GM23338 (cell line): ENCODE results near the gene ATP8A2. TPM values are rescaled to one million over a fixed set of nuclear protein-coding genes. Genes with fewer than 3 reads are reported as not detected.

Source experiments
- ATAC-seq: fragments of 200-7000 bp; cut with Tn5 transposase; 3 replicates; pipeline ENCODE4 v1.9.1; 2020
- DNase-seq: peaks from one replicate; pipeline ENCODE4 v3.0.0-alpha.2; 2015; ENCODE audit warnings: low spot score
- H2AFZ ChIP-seq: fragments of 200-600 bp; sonication (generic); 2 replicates; pipeline ENCODE4 v1.8.0; 2016; ENCODE audit warnings: antibody characterized with exemption, mild to moderate bottlenecking, moderate library complexity
- H3F3A ChIP-seq: fragments of 200-600 bp; sonication (generic); replicated peaks from 2 replicates; pipeline ENCODE4 v1.8.0; 2017; ENCODE audit warnings: antibody characterized with exemption, mixed run types, low read depth
- H3K27ac ChIP-seq: fragments of 200-600 bp; sonication (generic); 2 replicates; pipeline ENCODE4 v1.6.1; 2016; ENCODE audit warnings: low read depth
- H3K27me3 ChIP-seq: fragments of 200-600 bp; sonication (generic); 2 replicates; pipeline ENCODE4 v1.8.0; 2016; ENCODE audit warnings: mild to moderate bottlenecking, mixed run types, moderate library complexity; ENCODE audit not compliant: insufficient read depth
- H3K36me3 ChIP-seq: fragments of 200-600 bp; sonication (generic); 2 replicates; pipeline ENCODE4 v1.8.0; 2016; ENCODE audit warnings: mild to moderate bottlenecking; ENCODE audit not compliant: insufficient read depth
- H3K4me1 ChIP-seq: fragments of 200-600 bp; sonication (generic); 2 replicates; pipeline ENCODE4 v1.8.0; 2016; ENCODE audit warnings: mild to moderate bottlenecking, moderate library complexity; ENCODE audit not compliant: insufficient read depth
- H3K4me2 ChIP-seq: fragments of 200-600 bp; sonication (generic); 2 replicates; pipeline ENCODE4 v1.7.1; 2017; ENCODE audit warnings: mixed run types
- H3K4me3 ChIP-seq: fragments of 200-600 bp; sonication (generic); 2 replicates; pipeline ENCODE4 v1.6.1; 2016; ENCODE audit warnings: mixed run types
- H3K79me2 ChIP-seq: fragments of 200-600 bp; sonication (generic); replicated peaks from 2 replicates; pipeline ENCODE4 v1.8.0; 2017; ENCODE audit warnings: mild to moderate bottlenecking; ENCODE audit not compliant: insufficient read depth
- H3K9me2 ChIP-seq: fragments of 200-600 bp; sonication (generic); 2 replicates; pipeline ENCODE4 v1.8.0; 2017; ENCODE audit not compliant: insufficient read depth
- H4K20me1 ChIP-seq: fragments of 200-600 bp; sonication (generic); replicated peaks from 2 replicates; pipeline ENCODE4 v1.8.0; 2017; ENCODE audit warnings: mild to moderate bottlenecking; ENCODE audit not compliant: insufficient read depth
- H3K27ac Mint-ChIP-seq: 2 replicates; pipeline ENCODE4 v1.8.0; 2020; ENCODE audit warnings: inconsistent platforms, mild to moderate bottlenecking, moderate library complexity, mixed read lengths
- H3K27me3 Mint-ChIP-seq: 3 replicates; pipeline ENCODE4 v1.8.0; 2022; ENCODE audit warnings: low read depth, mild to moderate bottlenecking, moderate library complexity, mixed read lengths, inconsistent platforms; ENCODE audit not compliant: insufficient read depth, poor library complexity
- H3K36me3 Mint-ChIP-seq: 3 replicates; pipeline ENCODE4 v1.8.0; 2021; ENCODE audit warnings: low read depth, mild to moderate bottlenecking, inconsistent platforms, moderate library complexity, mixed read lengths
- H3K4me1 Mint-ChIP-seq: 3 replicates; pipeline ENCODE4 v1.8.0; 2020; ENCODE audit warnings: mild to moderate bottlenecking, inconsistent platforms, mixed read lengths
- H3K4me3 Mint-ChIP-seq: 3 replicates; pipeline ENCODE4 v1.8.0; 2021; ENCODE audit warnings: moderate library complexity, mild to moderate bottlenecking, inconsistent platforms, mixed read lengths
- H3K9me3 Mint-ChIP-seq: 3 replicates; pipeline ENCODE4 v1.8.0; 2020; ENCODE audit warnings: moderate library complexity, mild to moderate bottlenecking, inconsistent platforms, mixed read lengths
- CREB1 ChIP-seq: fragments of 250-450 bp; sonication (Bioruptor Pico); IDR thresholded peaks from 2 replicates; pipeline ENCODE4 v1.5.0; 2020; ENCODE audit warnings: low read depth, mild to moderate bottlenecking, moderate library complexity
- EZH2 ChIP-seq: fragments of 200-600 bp; sonication (generic); IDR thresholded peaks from one replicate; pipeline ENCODE4 v1.8.0; 2017; ENCODE audit warnings: antibody characterized with exemption, mild to moderate bottlenecking, low read depth; ENCODE audit not compliant: unreplicated experiment
- EZH2phosphoT487 ChIP-seq: fragments of 200-600 bp; sonication (generic); IDR thresholded peaks from one replicate; pipeline ENCODE4 v1.8.1; 2018; ENCODE audit warnings: antibody characterized with exemption; ENCODE audit not compliant: unreplicated experiment
- JUNB ChIP-seq: IDR thresholded peaks from one replicate; pipeline ENCODE4 v1.6.1; 2016; ENCODE audit warnings: antibody characterized with exemption; ENCODE audit not compliant: unreplicated experiment
- NANOG ChIP-seq: IDR thresholded peaks from 2 replicates; pipeline ENCODE4 v1.6.1; 2016; ENCODE audit warnings: antibody characterized with exemption, borderline replicate concordance
- POLR2AphosphoS5 ChIP-seq: IDR thresholded peaks from 2 replicates; pipeline ENCODE4 v1.6.1; 2016; ENCODE audit warnings: antibody characterized with exemption, low read depth
- STAT1 ChIP-seq: IDR thresholded peaks from one replicate; pipeline ENCODE4 v1.6.1; 2016; ENCODE audit warnings: antibody characterized with exemption; ENCODE audit not compliant: unreplicated experiment
- ZNF114 ChIP-seq: fragments of 250-450 bp; sonication (Bioruptor Pico); IDR thresholded peaks from 2 replicates; pipeline ENCODE4 v1.5.0; 2020; ENCODE audit warnings: mild to moderate bottlenecking, moderate library complexity
- ZNF331 ChIP-seq: fragments of 250-450 bp; sonication (Bioruptor Pico); IDR thresholded peaks from 2 replicates; pipeline ENCODE4 v1.5.0; 2020; ENCODE audit warnings: low read depth, mild to moderate bottlenecking, moderate library complexity
- polyA plus RNA-seq: library from polyadenylated mRNA; unstranded; fragments of >200 nt; fragmentation: Nextera tagmentation; extraction: Ambion mirVana; gene quantifications from 2 replicates; pipeline ENCODE4 v1.2.1, GENCODE V29; 2016
- total RNA-seq: library from RNA; depleted of rRNA; stranded (reverse); fragments of >200 nt; shearing (Covaris generic); gene quantifications from 2 replicates; pipeline ENCODE4 v1.2.3, GENCODE V29; 2014
- TF ChIP-seq, protein P1 (sequence below): IDR thresholded peaks from one replicate; pipeline ENCODE4 v1.6.1; 2018; ENCODE audit warnings: antibody characterized with exemption; ENCODE audit not compliant: unreplicated experiment
- TF ChIP-seq, protein P2 (sequence below): IDR thresholded peaks from 2 replicates; pipeline ENCODE4 v1.6.1; 2016; ENCODE audit warnings: antibody characterized with exemption
- TF ChIP-seq, protein P3 (sequence below): fragments of 250-450 bp; sonication (Bioruptor Pico); IDR thresholded peaks from 2 replicates; pipeline ENCODE4 v1.5.0; 2020; ENCODE audit warnings: mild to moderate bottlenecking, moderate library complexity
- TF ChIP-seq, protein P4 (sequence below), 2 experiments: fragments of 200-600 bp in 1 of 2; sonication (generic) in 1 of 2; conservative IDR thresholded peaks; 2 replicates each; pipeline versions ENCODE4 v1.5.1 to v1.6.1; 2016 to 2017; ENCODE audit warnings: antibody characterized with exemption in 2 of 2, low read depth in 2 of 2, mild to moderate bottlenecking in 2 of 2, moderate library complexity in 1 of 2

The ATP8A2 gene
- total and polyA plus RNA-seq, 2 experiments from 2014 or later = 5.7 to 8.8 TPM

DNA sequence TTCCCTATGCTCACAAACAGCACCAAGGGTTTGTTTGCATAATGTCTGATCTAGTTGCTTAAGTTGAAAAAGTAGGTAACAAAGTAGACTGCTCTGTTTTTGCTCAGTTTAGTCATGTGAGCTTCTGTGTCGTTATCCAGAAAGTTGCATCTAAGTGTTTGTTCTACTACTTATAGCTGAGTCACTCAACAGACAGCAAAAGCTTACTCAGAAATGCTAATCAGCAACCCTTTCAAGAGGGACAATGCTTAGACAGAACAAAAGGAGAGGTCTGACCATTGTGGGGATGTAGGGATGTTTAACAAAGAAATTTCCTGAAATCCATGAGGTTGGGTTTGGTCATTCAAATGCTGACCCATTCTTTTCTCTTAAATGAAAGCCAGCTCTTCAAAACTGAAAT lies 106.4 kb downstream of the ATP8A2 start:
- Mint-ChIP-seq H3K27me3 (peaks cover 12% of the 10 kb centered on the region), H3K4me3 (no peak overlapping the region), H3K9me3 (peaks cover 30% of the 10 kb centered on the region), H3K36me3 (peaks cover 21% of the 10 kb centered on the region), H3K27ac (peak overlapping the region; percentile 58), H3K4me1 (peaks cover 7% of the 10 kb centered on the region; the same call in 2 of the 3 replicates)
- Histone ChIP-seq H3K79me2 (peaks cover 14% of the 10 kb centered on the region), H3F3A (no peaks in the 10 kb centered on the region), H4K20me1 (no peaks in the 10 kb centered on the region), H3K27me3 (no peaks in the 10 kb centered on the region), H3K27ac (peak overlapping the region; percentile 79), H3K4me2 (peak overlapping the region; percentile 7), H3K4me1 (peaks cover 11% of the 10 kb centered on the region; the same call in 1 of the 2 replicates), H3K9me2 (no peaks in the 10 kb centered on the region), H3K4me3 (no peak overlapping the region), H2AFZ (no peak overlapping the region), H3K36me3 (no peaks in the 10 kb centered on the region)
- ATAC-seq (peak; percentile 98), DNase-seq (peak; percentile 88)
- TF ChIP-seq, protein P1, sequence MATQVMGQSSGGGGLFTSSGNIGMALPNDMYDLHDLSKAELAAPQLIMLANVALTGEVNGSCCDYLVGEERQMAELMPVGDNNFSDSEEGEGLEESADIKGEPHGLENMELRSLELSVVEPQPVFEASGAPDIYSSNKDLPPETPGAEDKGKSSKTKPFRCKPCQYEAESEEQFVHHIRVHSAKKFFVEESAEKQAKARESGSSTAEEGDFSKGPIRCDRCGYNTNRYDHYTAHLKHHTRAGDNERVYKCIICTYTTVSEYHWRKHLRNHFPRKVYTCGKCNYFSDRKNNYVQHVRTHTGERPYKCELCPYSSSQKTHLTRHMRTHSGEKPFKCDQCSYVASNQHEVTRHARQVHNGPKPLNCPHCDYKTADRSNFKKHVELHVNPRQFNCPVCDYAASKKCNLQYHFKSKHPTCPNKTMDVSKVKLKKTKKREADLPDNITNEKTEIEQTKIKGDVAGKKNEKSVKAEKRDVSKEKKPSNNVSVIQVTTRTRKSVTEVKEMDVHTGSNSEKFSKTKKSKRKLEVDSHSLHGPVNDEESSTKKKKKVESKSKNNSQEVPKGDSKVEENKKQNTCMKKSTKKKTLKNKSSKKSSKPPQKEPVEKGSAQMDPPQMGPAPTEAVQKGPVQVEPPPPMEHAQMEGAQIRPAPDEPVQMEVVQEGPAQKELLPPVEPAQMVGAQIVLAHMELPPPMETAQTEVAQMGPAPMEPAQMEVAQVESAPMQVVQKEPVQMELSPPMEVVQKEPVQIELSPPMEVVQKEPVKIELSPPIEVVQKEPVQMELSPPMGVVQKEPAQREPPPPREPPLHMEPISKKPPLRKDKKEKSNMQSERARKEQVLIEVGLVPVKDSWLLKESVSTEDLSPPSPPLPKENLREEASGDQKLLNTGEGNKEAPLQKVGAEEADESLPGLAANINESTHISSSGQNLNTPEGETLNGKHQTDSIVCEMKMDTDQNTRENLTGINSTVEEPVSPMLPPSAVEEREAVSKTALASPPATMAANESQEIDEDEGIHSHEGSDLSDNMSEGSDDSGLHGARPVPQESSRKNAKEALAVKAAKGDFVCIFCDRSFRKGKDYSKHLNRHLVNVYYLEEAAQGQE = no peak
- TF ChIP-seq CREB1 (CRISPR knock-in tag) = no peak
- TF ChIP-seq, protein P2, sequence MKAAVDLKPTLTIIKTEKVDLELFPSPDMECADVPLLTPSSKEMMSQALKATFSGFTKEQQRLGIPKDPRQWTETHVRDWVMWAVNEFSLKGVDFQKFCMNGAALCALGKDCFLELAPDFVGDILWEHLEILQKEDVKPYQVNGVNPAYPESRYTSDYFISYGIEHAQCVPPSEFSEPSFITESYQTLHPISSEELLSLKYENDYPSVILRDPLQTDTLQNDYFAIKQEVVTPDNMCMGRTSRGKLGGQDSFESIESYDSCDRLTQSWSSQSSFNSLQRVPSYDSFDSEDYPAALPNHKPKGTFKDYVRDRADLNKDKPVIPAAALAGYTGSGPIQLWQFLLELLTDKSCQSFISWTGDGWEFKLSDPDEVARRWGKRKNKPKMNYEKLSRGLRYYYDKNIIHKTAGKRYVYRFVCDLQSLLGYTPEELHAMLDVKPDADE = no peak
- no peak for TF ChIP-seq POLR2AphosphoS5
- TF ChIP-seq ZNF331 (CRISPR knock-in tag) = no peak
- TF ChIP-seq EZH2phosphoT487 = no peak
- TF ChIP-seq STAT1 = no peak
- TF ChIP-seq, protein P3, sequence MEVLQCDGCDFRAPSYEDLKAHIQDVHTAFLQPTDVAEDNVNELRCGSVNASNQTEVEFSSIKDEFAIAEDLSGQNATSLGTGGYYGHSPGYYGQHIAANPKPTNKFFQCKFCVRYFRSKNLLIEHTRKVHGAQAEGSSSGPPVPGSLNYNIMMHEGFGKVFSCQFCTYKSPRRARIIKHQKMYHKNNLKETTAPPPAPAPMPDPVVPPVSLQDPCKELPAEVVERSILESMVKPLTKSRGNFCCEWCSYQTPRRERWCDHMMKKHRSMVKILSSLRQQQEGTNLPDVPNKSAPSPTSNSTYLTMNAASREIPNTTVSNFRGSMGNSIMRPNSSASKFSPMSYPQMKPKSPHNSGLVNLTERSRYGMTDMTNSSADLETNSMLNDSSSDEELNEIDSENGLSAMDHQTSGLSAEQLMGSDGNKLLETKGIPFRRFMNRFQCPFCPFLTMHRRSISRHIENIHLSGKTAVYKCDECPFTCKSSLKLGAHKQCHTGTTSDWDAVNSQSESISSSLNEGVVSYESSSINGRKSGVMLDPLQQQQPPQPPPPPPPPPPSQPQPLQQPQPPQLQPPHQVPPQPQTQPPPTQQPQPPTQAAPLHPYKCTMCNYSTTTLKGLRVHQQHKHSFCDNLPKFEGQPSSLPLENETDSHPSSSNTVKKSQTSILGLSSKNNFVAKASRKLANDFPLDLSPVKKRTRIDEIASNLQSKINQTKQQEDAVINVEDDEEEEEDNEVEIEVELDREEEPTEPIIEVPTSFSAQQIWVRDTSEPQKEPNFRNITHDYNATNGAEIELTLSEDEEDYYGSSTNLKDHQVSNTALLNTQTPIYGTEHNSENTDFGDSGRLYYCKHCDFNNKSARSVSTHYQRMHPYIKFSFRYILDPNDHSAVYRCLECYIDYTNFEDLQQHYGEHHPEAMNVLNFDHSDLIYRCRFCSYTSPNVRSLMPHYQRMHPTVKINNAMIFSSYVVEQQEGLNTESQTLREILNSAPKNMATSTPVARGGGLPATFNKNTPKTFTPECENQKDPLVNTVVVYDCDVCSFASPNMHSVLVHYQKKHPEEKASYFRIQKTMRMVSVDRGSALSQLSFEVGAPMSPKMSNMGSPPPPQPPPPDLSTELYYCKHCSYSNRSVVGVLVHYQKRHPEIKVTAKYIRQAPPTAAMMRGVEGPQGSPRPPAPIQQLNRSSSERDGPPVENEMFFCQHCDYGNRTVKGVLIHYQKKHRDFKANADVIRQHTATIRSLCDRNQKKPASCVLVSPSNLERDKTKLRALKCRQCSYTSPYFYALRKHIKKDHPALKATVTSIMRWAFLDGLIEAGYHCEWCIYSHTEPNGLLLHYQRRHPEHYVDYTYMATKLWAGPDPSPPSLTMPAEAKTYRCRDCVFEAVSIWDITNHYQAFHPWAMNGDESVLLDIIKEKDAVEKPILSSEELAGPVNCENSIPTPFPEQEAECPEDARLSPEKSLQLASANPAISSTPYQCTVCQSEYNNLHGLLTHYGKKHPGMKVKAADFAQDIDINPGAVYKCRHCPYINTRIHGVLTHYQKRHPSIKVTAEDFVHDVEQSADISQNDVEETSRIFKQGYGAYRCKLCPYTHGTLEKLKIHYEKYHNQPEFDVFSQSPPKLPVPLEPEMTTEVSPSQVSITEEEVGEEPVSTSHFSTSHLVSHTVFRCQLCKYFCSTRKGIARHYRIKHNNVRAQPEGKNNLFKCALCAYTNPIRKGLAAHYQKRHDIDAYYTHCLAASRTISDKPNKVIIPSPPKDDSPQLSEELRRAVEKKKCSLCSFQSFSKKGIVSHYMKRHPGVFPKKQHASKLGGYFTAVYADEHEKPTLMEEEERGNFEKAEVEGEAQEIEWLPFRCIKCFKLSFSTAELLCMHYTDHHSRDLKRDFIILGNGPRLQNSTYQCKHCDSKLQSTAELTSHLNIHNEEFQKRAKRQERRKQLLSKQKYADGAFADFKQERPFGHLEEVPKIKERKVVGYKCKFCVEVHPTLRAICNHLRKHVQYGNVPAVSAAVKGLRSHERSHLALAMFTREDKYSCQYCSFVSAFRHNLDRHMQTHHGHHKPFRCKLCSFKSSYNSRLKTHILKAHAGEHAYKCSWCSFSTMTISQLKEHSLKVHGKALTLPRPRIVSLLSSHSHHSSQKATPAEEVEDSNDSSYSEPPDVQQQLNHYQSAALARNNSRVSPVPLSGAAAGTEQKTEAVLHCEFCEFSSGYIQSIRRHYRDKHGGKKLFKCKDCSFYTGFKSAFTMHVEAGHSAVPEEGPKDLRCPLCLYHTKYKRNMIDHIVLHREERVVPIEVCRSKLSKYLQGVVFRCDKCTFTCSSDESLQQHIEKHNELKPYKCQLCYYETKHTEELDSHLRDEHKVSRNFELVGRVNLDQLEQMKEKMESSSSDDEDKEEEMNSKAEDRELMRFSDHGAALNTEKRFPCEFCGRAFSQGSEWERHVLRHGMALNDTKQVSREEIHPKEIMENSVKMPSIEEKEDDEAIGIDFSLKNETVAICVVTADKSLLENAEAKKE (CRISPR knock-in tag) = no peak
- no peak for TF ChIP-seq EZH2
- TF ChIP-seq JUNB = no peak
- TF ChIP-seq NANOG = no peak
- TF ChIP-seq, protein P4, sequence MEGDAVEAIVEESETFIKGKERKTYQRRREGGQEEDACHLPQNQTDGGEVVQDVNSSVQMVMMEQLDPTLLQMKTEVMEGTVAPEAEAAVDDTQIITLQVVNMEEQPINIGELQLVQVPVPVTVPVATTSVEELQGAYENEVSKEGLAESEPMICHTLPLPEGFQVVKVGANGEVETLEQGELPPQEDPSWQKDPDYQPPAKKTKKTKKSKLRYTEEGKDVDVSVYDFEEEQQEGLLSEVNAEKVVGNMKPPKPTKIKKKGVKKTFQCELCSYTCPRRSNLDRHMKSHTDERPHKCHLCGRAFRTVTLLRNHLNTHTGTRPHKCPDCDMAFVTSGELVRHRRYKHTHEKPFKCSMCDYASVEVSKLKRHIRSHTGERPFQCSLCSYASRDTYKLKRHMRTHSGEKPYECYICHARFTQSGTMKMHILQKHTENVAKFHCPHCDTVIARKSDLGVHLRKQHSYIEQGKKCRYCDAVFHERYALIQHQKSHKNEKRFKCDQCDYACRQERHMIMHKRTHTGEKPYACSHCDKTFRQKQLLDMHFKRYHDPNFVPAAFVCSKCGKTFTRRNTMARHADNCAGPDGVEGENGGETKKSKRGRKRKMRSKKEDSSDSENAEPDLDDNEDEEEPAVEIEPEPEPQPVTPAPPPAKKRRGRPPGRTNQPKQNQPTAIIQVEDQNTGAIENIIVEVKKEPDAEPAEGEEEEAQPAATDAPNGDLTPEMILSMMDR (conservative IDR thresholded peaks at IDR 0.05; ENCODE audit: low read depth in 2 of 2) = no peak
- no peak for TF ChIP-seq ZNF114
